GM12873 (cell line): ENCODE measurements around the gene C12orf76.

Experiments
- TF ChIP-seq, protein P1 (sequence below): IDR thresholded peaks from 2 replicates; pipeline ENCODE4 v1.5.1; 2012; ENCODE audit warnings: low read depth, mild to moderate bottlenecking, moderate library complexity, low read length, control low read depth; ENCODE audit not compliant: insufficient read depth; ENCODE audit errors: missing control alignments

The C12orf76 gene

GRCh38 chr12:109997393-109997792, 50.9 kb downstream of the C12orf76 start:
- TF ChIP-seq, protein P1, sequence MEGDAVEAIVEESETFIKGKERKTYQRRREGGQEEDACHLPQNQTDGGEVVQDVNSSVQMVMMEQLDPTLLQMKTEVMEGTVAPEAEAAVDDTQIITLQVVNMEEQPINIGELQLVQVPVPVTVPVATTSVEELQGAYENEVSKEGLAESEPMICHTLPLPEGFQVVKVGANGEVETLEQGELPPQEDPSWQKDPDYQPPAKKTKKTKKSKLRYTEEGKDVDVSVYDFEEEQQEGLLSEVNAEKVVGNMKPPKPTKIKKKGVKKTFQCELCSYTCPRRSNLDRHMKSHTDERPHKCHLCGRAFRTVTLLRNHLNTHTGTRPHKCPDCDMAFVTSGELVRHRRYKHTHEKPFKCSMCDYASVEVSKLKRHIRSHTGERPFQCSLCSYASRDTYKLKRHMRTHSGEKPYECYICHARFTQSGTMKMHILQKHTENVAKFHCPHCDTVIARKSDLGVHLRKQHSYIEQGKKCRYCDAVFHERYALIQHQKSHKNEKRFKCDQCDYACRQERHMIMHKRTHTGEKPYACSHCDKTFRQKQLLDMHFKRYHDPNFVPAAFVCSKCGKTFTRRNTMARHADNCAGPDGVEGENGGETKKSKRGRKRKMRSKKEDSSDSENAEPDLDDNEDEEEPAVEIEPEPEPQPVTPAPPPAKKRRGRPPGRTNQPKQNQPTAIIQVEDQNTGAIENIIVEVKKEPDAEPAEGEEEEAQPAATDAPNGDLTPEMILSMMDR, result no peak

- TF ChIP-seq, protein P1, result no peak
These were observed 51.9 kb downstream of the C12orf76 start for GRCh38 chr12:109996483-109996853.

DNA sequence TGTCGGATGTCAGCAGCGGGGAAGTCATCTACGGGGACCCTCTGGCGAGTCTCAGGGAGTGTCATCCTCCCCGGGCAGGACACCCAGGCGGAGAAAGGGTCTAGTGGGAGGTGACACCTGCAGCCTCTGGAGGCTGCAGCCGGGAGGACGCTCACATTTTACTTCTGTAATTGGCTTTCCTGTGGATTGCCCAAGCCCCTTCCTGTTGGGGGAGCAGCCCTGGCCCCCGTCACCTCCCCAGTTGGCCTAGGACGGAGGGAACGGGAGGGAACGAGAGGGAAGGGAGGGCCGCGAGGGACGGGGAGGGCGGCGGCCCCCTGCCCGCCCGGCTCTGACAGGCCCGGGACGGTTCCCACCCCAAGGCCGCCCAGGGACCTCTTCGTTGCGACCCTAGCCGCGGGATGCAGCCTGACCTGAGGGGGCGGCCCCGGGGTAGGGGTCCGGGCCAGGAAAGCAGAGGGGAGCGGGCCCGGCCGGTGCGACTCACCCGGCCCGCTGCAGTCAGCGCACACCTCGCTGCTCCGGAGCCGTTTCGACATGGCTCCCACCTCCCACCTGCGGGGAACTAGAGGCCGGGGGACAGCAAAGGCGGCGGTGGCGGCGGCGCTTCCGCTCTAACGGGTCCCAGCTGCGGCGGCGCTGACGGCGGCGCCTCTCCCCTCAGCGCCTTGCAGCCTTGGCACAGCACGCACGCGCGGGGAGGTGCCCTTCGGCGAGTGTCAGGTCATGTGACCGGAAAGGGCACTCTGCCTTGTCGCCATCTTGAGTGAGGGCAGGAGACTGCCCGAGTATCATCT, 52.4 kb downstream of the C12orf76 start, which contains the start of gene GIT2:
TSS of gene GIT2 (minus strand) at position 683 of the 797 bp plus-strand sequence. CDS start at position 539, 144 bp downstream.
- TF ChIP-seq, protein P1, result no peak

GRCh38 chr12:109995361-109995685, 53.0 kb downstream of the C12orf76 start:
- TF ChIP-seq, protein P1, result no peak

- TF ChIP-seq, protein P1, result no peak
These were observed 53.7 kb downstream of the C12orf76 start for GRCh38 chr12:109994401-109995175.

DNA sequence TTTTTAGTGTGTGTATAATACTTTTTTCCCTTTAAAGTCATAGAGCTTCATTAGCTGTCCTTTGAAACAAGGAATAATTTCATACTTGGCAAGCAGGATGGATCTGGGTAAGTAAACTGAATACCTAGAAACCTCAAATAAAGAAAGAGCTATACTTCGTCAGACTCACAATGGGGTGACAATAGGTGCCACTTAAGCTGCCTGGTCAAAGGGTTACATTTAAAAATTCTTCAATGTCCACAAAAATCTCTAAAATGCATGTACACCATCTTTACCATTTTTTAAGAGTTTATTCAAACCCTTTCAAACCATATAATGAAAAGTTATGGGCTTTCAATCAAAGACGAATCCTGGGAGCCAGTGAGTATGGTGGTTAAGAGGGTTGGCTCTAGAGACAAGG, 55.2 kb downstream of the C12orf76 start:
- TF ChIP-seq, protein P1, result no peak

DNA sequence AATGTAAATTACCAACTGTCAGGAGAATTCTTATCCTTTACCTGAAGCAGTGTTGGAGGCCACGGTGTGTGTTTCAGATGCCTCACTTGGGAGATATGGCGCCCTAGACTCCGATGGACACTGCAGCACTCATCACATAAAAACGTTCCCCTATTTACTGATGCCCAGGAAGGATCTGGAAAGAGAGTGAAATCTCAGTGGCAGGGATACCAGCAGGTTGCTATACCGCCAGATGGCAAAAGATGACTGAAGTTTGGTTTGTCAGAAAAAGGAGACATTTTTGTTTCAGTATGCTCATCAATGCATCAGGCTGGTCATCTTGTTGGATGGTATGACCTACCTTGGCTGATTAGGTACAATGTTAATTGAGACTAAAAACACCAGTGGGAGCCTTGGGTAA, 56.7 kb downstream of the C12orf76 start:
- TF ChIP-seq, protein P1, result no peak
